ENCODE results near the gene GABBR2. TPM values are rescaled to one million over a fixed set of nuclear protein-coding genes. Genes with fewer than 3 reads are reported as not detected.

Gene GABBR2
- total and polyA plus RNA-seq, 9 of the 15 experiments (the other 6 are each of a cell fraction or from before 2014, with no cell fraction given) = 0.15 to 1.9 (median 0.32) TPM

DNA sequence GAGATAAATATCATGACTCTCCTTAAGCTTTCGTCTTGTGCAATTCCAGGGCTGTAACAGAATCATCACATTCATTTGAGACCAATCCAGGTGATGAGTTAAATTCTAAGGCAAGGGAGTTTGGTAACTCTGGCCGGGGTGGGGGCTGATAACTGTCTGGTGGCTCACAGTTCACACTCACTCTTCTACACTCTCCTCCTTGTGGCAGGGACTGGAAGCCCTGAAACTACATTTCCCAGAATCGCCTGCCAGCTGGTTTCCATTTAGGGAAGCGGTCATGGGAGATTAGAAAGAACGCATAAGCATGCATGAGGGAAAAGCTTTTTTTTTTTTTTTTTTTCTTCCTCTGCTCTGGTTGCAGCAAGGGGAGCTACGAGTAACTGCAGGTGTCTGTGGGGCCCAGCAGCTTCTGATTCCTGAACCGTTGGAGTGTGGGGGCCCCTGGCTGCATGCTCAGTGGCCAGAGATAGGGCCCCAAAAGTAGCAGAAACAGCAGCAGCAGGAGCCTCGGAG is 298.5 kb downstream of the GABBR2 start (continued):
- TF ChIP-seq, protein P1, sequence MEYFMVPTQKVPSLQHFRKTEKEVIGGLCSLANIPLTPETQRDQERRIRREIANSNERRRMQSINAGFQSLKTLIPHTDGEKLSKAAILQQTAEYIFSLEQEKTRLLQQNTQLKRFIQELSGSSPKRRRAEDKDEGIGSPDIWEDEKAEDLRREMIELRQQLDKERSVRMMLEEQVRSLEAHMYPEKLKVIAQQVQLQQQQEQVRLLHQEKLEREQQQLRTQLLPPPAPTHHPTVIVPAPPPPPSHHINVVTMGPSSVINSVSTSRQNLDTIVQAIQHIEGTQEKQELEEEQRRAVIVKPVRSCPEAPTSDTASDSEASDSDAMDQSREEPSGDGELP (CRISPR knock-in tag; IDR thresholded peaks at IDR 0.05; ENCODE audit: borderline replicate concordance) = peak; percentile 94
- TF ChIP-seq SAFB (IDR thresholded peaks at IDR 0.05; ENCODE audit: borderline replicate concordance, low read depth, low read length) (no peak), ZNF436 (CRISPR knock-in tag; IDR thresholded peaks at IDR 0.05) (no peak), NFATC3 (IDR thresholded peaks at IDR 0.05) (no peak), BMI1 (IDR thresholded peaks at IDR 0.05; ENCODE audit: low read length) (no peak), ZNF143 (CRISPR knock-in tag; IDR thresholded peaks at IDR 0.05) (peak; percentile 87), POLR2AphosphoS5 (IDR thresholded peaks at IDR 0.05; ENCODE audit: control insufficient read depth, insufficient read depth, low read depth, low read length) (no peak), TCF3 (CRISPR knock-in tag; IDR thresholded peaks at IDR 0.05) (0 out of 2 replicates have a peak, but pooled peaks have one; percentile 18), PKNOX1 (IDR thresholded peaks at IDR 0.05) (no peak; the same call in 1 of the 2 replicates), ZFX (CRISPR knock-in tag; IDR thresholded peaks at IDR 0.05) (peak; percentile 48; the same call in 1 of the 2 replicates), RNF2 (IDR thresholded peaks at IDR 0.05) (0 out of 2 replicates have a peak, but pooled peaks have one; percentile 39), RBM17 (IDR thresholded peaks at IDR 0.05; ENCODE audit: borderline replicate concordance, low read depth, low read length) (no peak), ZNF23 (CRISPR knock-in tag; IDR thresholded peaks at IDR 0.05) (no peak), CTBP1 (IDR thresholded peaks at IDR 0.05; ENCODE audit: borderline replicate concordance) (peak; percentile 32; the same call in 1 of the 2 replicates), TEAD4 (IDR thresholded peaks at IDR 0.05; ENCODE audit: low read length) (no peak; the same call in 1 of the 2 replicates), TEAD4 (CRISPR knock-in tag; IDR thresholded peaks at IDR 0.05; ENCODE audit: borderline replicate concordance) (no peak), POLR2G (IDR thresholded peaks at IDR 0.05; ENCODE audit: low read depth, low read length) (no peak), CREB3 (tag; conservative IDR thresholded peaks at IDR 0.05; ENCODE audit: low read depth) (no peak), CREM (IDR thresholded peaks at IDR 0.05; ENCODE audit: low read depth) (peak; percentile 74), FOXA3 (CRISPR knock-in tag; conservative IDR thresholded peaks at IDR 0.05 in 1 of 2, IDR thresholded peaks at IDR 0.05 in 1 of 2) (0 out of 4 replicates have a peak, but pooled peaks of 1 of the 2 experiments have one; percentile 34), MAX (CRISPR knock-in tag; IDR thresholded peaks at IDR 0.05) (peak; percentile 67; the same call in 1 of the 2 replicates), ZNF384 (IDR thresholded peaks at IDR 0.05; ENCODE audit: low read depth, low read length) (peak; percentile 94)
- TF ChIP-seq, protein P2, sequence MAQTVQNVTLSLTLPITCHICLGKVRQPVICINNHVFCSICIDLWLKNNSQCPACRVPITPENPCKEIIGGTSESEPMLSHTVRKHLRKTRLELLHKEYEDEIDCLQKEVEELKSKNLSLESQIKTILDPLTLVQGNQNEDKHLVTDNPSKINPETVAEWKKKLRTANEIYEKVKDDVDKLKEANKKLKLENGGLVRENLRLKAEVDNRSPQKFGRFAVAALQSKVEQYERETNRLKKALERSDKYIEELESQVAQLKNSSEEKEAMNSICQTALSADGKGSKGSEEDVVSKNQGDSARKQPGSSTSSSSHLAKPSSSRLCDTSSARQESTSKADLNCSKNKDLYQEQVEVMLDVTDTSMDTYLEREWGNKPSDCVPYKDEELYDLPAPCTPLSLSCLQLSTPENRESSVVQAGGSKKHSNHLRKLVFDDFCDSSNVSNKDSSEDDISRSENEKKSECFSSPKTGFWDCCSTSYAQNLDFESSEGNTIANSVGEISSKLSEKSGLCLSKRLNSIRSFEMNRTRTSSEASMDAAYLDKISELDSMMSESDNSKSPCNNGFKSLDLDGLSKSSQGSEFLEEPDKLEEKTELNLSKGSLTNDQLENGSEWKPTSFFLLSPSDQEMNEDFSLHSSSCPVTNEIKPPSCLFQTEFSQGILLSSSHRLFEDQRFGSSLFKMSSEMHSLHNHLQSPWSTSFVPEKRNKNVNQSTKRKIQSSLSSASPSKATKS (CRISPR knock-in tag; IDR thresholded peaks at IDR 0.05) = no peak

All from K562 (cell line).